HG03139 (cell line): Measurements from ENCODE around the gene CETP.
A peak's percentile ranks its signal among the peaks of the same experiment; 100 is the strongest.
"Not testable (repeated sequence)": the region's sequence is repeated elsewhere in the genome, so short reads cannot be mapped to it uniquely, and the experiment has no call there.

Experiments used
- ATAC-seq: cut with Tn5 transposase; IDR thresholded peaks from one replicate; pipeline ENCODE4 v1.9.1; 2021; ENCODE audit not compliant: unreplicated experiment

Gene CETP

GRCh38 chr16:56953006-56953405, 8.7 kb upstream of the CETP start:
- ATAC-seq, result no peak

- ATAC-seq, result no peak
These were observed 5.7 kb upstream of the CETP start for GRCh38 chr16:56956076-56956475.

GRCh38 chr16:56956756-56957155, 5.0 kb upstream of the CETP start:
- ATAC-seq, result no peak

- ATAC-seq, result no peak
These were observed 969 bp upstream of the CETP start for GRCh38 chr16:56960681-56961281.

- ATAC-seq, result no peak
These were observed 364 bp upstream of the CETP start for GRCh38 chr16:56961386-56961785.

GRCh38 chr16:56964243-56965148, 2.7 kb downstream of the CETP start:
- ATAC-seq, result peak; percentile 61

- no peak for ATAC-seq
These were observed 3.7 kb downstream of the CETP start for GRCh38 chr16:56965149-56966092.

GRCh38 chr16:56966093-56966475, 4.3 kb downstream of the CETP start:
- no peak for ATAC-seq

GRCh38 chr16:56967733-56968132, 6.0 kb downstream of the CETP start:
- ATAC-seq, result no peak

GRCh38 chr16:56969769-56970168, 8.0 kb downstream of the CETP start:
- ATAC-seq, result no peak

- ATAC-seq, result peak; percentile 92
These were observed 9.4 kb downstream of the CETP start for GRCh38 chr16:56970934-56971767.

GRCh38 chr16:56971768-56972043, 10.0 kb downstream of the CETP start:
- no peak for ATAC-seq

GRCh38 chr16:56972403-56973293, 10.9 kb downstream of the CETP start:
- no peak for ATAC-seq

- no peak for ATAC-seq
These were observed 11.5 kb downstream of the CETP start for GRCh38 chr16:56973294-56973689.

- ATAC-seq, result not testable (repeated sequence)
These were observed 12.1 kb downstream of the CETP start for GRCh38 chr16:56973899-56974298.

GRCh38 chr16:56974549-56975300, 13.0 kb downstream of the CETP start:
- ATAC-seq, result no peak

GRCh38 chr16:56975714-56976113, 14.0 kb downstream of the CETP start:
- no peak for ATAC-seq

GRCh38 chr16:56977216-56977615, 15.5 kb downstream of the CETP start:
- ATAC-seq, result no peak

- no peak for ATAC-seq
These were observed 16.2 kb downstream of the CETP start for GRCh38 chr16:56977823-56978430.
